Neural progenitor cell (in vitro differentiated cells): Measurements from ENCODE around the gene BCAS3.

Experiments
- EZH2 ChIP-seq: fragments of 200-600 bp; sonication (generic); IDR thresholded peaks from 2 replicates; pipeline ENCODE4 v1.6.1; 2017; ENCODE audit warnings: antibody characterized with exemption, mild to moderate bottlenecking, moderate library complexity
- EZH2phosphoT487 ChIP-seq: fragments of 200-600 bp; sonication (generic); IDR thresholded peaks from 2 replicates; pipeline ENCODE4 v1.6.1; 2017; ENCODE audit warnings: antibody characterized with exemption
- TF ChIP-seq, protein P1 (sequence below): fragments of 200-600 bp; sonication (generic); IDR thresholded peaks from 2 replicates; pipeline ENCODE4 v1.5.1; 2017; ENCODE audit warnings: antibody characterized with exemption, mild to moderate bottlenecking

GRCh38 chr17:60905709-60906108 lies 228.1 kb downstream of the BCAS3 start:
- TF ChIP-seq, protein P1, sequence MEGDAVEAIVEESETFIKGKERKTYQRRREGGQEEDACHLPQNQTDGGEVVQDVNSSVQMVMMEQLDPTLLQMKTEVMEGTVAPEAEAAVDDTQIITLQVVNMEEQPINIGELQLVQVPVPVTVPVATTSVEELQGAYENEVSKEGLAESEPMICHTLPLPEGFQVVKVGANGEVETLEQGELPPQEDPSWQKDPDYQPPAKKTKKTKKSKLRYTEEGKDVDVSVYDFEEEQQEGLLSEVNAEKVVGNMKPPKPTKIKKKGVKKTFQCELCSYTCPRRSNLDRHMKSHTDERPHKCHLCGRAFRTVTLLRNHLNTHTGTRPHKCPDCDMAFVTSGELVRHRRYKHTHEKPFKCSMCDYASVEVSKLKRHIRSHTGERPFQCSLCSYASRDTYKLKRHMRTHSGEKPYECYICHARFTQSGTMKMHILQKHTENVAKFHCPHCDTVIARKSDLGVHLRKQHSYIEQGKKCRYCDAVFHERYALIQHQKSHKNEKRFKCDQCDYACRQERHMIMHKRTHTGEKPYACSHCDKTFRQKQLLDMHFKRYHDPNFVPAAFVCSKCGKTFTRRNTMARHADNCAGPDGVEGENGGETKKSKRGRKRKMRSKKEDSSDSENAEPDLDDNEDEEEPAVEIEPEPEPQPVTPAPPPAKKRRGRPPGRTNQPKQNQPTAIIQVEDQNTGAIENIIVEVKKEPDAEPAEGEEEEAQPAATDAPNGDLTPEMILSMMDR: no peak
- TF ChIP-seq EZH2 (no peak), EZH2phosphoT487 (no peak)
